WTC11 (cell line): ENCODE results near the gene DYSF. TPM values are rescaled to one million over a fixed set of nuclear protein-coding genes. Genes with fewer than 3 reads are reported as not detected.

ENCODE experiments used
- ATAC-seq: fragments of 200-7000 bp; cut with Tn5 transposase; 2 replicates; pipeline ENCODE4 v1.10.0; 2021; ENCODE audit warnings: mild to moderate bottlenecking, moderate library complexity
- CTCF ChIA-PET: fragments of 300-600 bp; sonication (Branson Sonifier 250); formaldehyde crosslinking; loops from one replicate; lab custom pipeline; 2021; ENCODE audit warnings: antibody characterized with exemption; lab: Charles Lee
- POLR2A ChIA-PET: fragments of 350-600 bp; sonication (Branson Sonifier 250); formaldehyde crosslinking; loops from one replicate; lab custom pipeline; 2021; ENCODE audit warnings: antibody characterized with exemption; lab: Charles Lee
- DNase-seq: peaks from one replicate; pipeline ENCODE4 v3.0.0; 2021; ENCODE audit warnings: low spot score
- H3K27ac Mint-ChIP-seq: 2 replicates; pipeline ENCODE4 v1.8.0; 2021; ENCODE audit warnings: mixed read lengths
- H3K27me3 Mint-ChIP-seq: 2 replicates; pipeline ENCODE4 v1.8.0; 2021; ENCODE audit warnings: low read depth, mild to moderate bottlenecking, moderate library complexity, mixed read lengths
- H3K36me3 Mint-ChIP-seq: 2 replicates; pipeline ENCODE4 v1.8.0; 2021; ENCODE audit warnings: mixed read lengths
- H3K4me1 Mint-ChIP-seq: 2 replicates; pipeline ENCODE4 v1.8.0; 2022; ENCODE audit warnings: mixed read lengths
- H3K4me3 Mint-ChIP-seq: 2 replicates; pipeline ENCODE4 v1.8.0; 2021; ENCODE audit warnings: mild to moderate bottlenecking, moderate library complexity, mixed read lengths
- H3K9me3 Mint-ChIP-seq: 2 replicates; pipeline ENCODE4 v1.8.0; 2021; ENCODE audit warnings: mixed read lengths
- ATF1 ChIP-seq: sonication (generic); formaldehyde crosslinking; IDR thresholded peaks from 2 replicates; pipeline ENCODE4 v1.8.1; 2023; ENCODE audit warnings: mild to moderate bottlenecking, moderate library complexity, missing genetic modification reagents
- ESRRA ChIP-seq: sonication (generic); formaldehyde crosslinking; IDR thresholded peaks from 2 replicates; pipeline ENCODE4 v1.8.1; 2022; ENCODE audit warnings: mild to moderate bottlenecking, missing genetic modification reagents, borderline replicate concordance
- FOXP1 ChIP-seq: sonication (generic); formaldehyde crosslinking; IDR thresholded peaks from 2 replicates; pipeline ENCODE4 v1.8.0; 2022; ENCODE audit warnings: missing genetic modification reagents, mild to moderate bottlenecking, moderate library complexity, borderline replicate concordance
- GABPB1 ChIP-seq: sonication (generic); formaldehyde crosslinking; IDR thresholded peaks from 2 replicates; pipeline ENCODE4 v1.8.1; 2023; ENCODE audit warnings: mild to moderate bottlenecking, missing genetic modification reagents
- GRHL2 ChIP-seq: fragments of 250-450 bp; sonication (Bioruptor Pico); IDR thresholded peaks from 2 replicates; pipeline ENCODE4 v1.8.0; 2022; ENCODE audit warnings: mild to moderate bottlenecking, moderate library complexity; ENCODE audit not compliant: insufficient replicate concordance, severe bottlenecking
- HMGXB4 ChIP-seq: sonication (generic); formaldehyde crosslinking; IDR thresholded peaks from 2 replicates; pipeline ENCODE4 v1.8.1; 2023; ENCODE audit warnings: mild to moderate bottlenecking, moderate library complexity, missing genetic modification reagents
- MYBL2 ChIP-seq: sonication (generic); formaldehyde crosslinking; IDR thresholded peaks from 2 replicates; pipeline ENCODE4 v1.8.1; 2023; ENCODE audit warnings: mild to moderate bottlenecking, moderate library complexity, missing genetic modification reagents
- PRRX2 ChIP-seq: fragments of 250-450 bp; sonication (Bioruptor Pico); IDR thresholded peaks from 2 replicates; pipeline ENCODE4 v1.8.0; 2021; ENCODE audit warnings: mild to moderate bottlenecking
- RORB ChIP-seq: fragments of 250-450 bp; sonication (Bioruptor Pico); IDR thresholded peaks from 2 replicates; pipeline ENCODE4 v1.9.0; 2021; ENCODE audit warnings: mild to moderate bottlenecking
- TCF7 ChIP-seq: sonication (generic); formaldehyde crosslinking; IDR thresholded peaks from 2 replicates; pipeline ENCODE4 v1.8.0; 2022; ENCODE audit warnings: mild to moderate bottlenecking, low read depth, missing genetic modification reagents, moderate library complexity
- TEAD1 ChIP-seq: sonication (generic); formaldehyde crosslinking; IDR thresholded peaks from 2 replicates; pipeline ENCODE4 v1.8.0; 2022; ENCODE audit warnings: mild to moderate bottlenecking, missing genetic modification reagents
- TP53 ChIP-seq: sonication (generic); formaldehyde crosslinking; IDR thresholded peaks from 2 replicates; pipeline ENCODE4 v1.8.1; 2023; ENCODE audit warnings: mild to moderate bottlenecking, missing genetic modification reagents
- ZBTB21 ChIP-seq: sonication (generic); formaldehyde crosslinking; IDR thresholded peaks from 2 replicates; pipeline ENCODE4 v1.8.1; 2023; ENCODE audit warnings: mild to moderate bottlenecking, missing genetic modification reagents, borderline replicate concordance
- ZNF121 ChIP-seq: sonication (generic); formaldehyde crosslinking; IDR thresholded peaks from 2 replicates; pipeline ENCODE4 v1.8.0; 2023; ENCODE audit warnings: missing genetic modification reagents
- ZNF138 ChIP-seq: sonication (generic); formaldehyde crosslinking; conservative IDR thresholded peaks from 2 replicates; pipeline ENCODE4 v1.8.1; 2022; ENCODE audit warnings: mild to moderate bottlenecking, moderate library complexity, missing genetic modification reagents
- ZNF281 ChIP-seq: sonication (generic); formaldehyde crosslinking; IDR thresholded peaks from 2 replicates; pipeline ENCODE4 v1.8.0; 2023; ENCODE audit warnings: mild to moderate bottlenecking, missing genetic modification reagents
- ZNF416 ChIP-seq: fragments of 250-450 bp; sonication (Bioruptor Pico); IDR thresholded peaks from 2 replicates; pipeline ENCODE4 v1.9.0; 2021; ENCODE audit warnings: mild to moderate bottlenecking, inconsistent platforms
- ZNF423 ChIP-seq: fragments of 250-450 bp; sonication (Bioruptor Pico); IDR thresholded peaks from 2 replicates; pipeline ENCODE4 v2.1.2; 2022; ENCODE audit warnings: mild to moderate bottlenecking, moderate library complexity
- total RNA-seq: library from RNA; stranded (reverse); gene quantifications from 3 replicates; pipeline ENCODE4 v1.2.3, GENCODE V29; 2021
- TF ChIP-seq, protein P1 (sequence below): sonication (generic); formaldehyde crosslinking; IDR thresholded peaks from 2 replicates; pipeline ENCODE4 v1.8.1; 2023; ENCODE audit warnings: mild to moderate bottlenecking, missing genetic modification reagents, moderate library complexity
- TF ChIP-seq, protein P2 (sequence below): sonication (generic); formaldehyde crosslinking; IDR thresholded peaks from 2 replicates; pipeline ENCODE4 v1.8.1; 2023; ENCODE audit warnings: mild to moderate bottlenecking, missing genetic modification reagents, borderline replicate concordance
- TF ChIP-seq, protein P3 (sequence below): sonication (generic); formaldehyde crosslinking; IDR thresholded peaks from 2 replicates; pipeline ENCODE4 v1.8.0; 2022; ENCODE audit warnings: mild to moderate bottlenecking, missing genetic modification reagents
- TF ChIP-seq, protein P4 (sequence below): fragments of 250-450 bp; sonication (Bioruptor Pico); IDR thresholded peaks from 2 replicates; pipeline ENCODE4 v1.8.0; 2021; ENCODE audit warnings: mild to moderate bottlenecking

The DYSF gene
- total RNA-seq, 1 experiment from 2014 or later, result 14.8 TPM

DNA sequence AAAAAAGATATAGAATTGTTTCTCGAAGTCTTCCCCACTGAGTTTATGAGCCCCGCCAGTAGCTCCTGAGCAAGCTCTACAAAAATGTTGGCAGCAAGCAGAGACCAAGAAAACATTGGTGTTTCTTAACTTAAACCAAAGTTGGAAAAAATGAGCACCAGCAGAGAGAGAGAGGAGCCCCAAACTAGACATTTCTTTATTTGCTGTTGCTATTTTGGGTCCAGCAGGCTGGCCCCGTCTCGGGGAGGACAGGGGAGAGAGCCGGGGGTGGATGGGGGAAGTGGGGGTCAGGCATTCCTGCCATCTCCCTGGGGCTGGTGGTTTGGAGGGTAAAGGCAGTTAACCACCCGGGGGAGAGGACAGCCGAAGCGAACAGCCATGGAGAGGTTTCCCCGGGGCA, 113.0 kb downstream of the DYSF start:
- H3K27ac Mint-ChIP-seq, result no peak overlapping the region
- no peak overlapping the region for H3K4me3 Mint-ChIP-seq
- no peaks in the 10 kb centered on the region for H3K27me3 Mint-ChIP-seq
- CTCF ChIA-PET, result interaction anchor here (0.7 kb wide), 1 partner anchor 758 kb away, joined by 5 read pairs; no protein-coding TSS in a partner anchor
- no peaks in the 10 kb centered on the region for H3K36me3 Mint-ChIP-seq
- DNase-seq (no peak), ATAC-seq (no peak)
- POLR2A ChIA-PET, result interaction anchor here (0.6 kb wide), 1 partner anchor 111 kb away, joined by 3 read pairs; no protein-coding TSS in a partner anchor
- TF ChIP-seq, protein P1, sequence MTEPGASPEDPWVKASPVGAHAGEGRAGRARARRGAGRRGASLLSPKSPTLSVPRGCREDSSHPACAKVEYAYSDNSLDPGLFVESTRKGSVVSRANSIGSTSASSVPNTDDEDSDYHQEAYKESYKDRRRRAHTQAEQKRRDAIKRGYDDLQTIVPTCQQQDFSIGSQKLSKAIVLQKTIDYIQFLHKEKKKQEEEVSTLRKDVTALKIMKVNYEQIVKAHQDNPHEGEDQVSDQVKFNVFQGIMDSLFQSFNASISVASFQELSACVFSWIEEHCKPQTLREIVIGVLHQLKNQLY (CRISPR knock-in tag), result no peak
- TF ChIP-seq, protein P2, sequence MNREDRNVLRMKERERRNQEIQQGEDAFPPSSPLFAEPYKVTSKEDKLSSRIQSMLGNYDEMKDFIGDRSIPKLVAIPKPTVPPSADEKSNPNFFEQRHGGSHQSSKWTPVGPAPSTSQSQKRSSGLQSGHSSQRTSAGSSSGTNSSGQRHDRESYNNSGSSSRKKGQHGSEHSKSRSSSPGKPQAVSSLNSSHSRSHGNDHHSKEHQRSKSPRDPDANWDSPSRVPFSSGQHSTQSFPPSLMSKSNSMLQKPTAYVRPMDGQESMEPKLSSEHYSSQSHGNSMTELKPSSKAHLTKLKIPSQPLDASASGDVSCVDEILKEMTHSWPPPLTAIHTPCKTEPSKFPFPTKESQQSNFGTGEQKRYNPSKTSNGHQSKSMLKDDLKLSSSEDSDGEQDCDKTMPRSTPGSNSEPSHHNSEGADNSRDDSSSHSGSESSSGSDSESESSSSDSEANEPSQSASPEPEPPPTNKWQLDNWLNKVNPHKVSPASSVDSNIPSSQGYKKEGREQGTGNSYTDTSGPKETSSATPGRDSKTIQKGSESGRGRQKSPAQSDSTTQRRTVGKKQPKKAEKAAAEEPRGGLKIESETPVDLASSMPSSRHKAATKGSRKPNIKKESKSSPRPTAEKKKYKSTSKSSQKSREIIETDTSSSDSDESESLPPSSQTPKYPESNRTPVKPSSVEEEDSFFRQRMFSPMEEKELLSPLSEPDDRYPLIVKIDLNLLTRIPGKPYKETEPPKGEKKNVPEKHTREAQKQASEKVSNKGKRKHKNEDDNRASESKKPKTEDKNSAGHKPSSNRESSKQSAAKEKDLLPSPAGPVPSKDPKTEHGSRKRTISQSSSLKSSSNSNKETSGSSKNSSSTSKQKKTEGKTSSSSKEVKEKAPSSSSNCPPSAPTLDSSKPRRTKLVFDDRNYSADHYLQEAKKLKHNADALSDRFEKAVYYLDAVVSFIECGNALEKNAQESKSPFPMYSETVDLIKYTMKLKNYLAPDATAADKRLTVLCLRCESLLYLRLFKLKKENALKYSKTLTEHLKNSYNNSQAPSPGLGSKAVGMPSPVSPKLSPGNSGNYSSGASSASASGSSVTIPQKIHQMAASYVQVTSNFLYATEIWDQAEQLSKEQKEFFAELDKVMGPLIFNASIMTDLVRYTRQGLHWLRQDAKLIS (CRISPR knock-in tag), result no peak
- TF ChIP-seq HMGXB4 (CRISPR knock-in tag) (no peak), TCF7 (CRISPR knock-in tag) (no peak), ZNF423 (CRISPR knock-in tag) (no peak)
- TF ChIP-seq, all 79 proteins: peak for 0
- Mint-ChIP-seq H3K9me3 (no peaks in the 10 kb centered on the region), H3K4me1 (no peaks in the 10 kb centered on the region)

DNA sequence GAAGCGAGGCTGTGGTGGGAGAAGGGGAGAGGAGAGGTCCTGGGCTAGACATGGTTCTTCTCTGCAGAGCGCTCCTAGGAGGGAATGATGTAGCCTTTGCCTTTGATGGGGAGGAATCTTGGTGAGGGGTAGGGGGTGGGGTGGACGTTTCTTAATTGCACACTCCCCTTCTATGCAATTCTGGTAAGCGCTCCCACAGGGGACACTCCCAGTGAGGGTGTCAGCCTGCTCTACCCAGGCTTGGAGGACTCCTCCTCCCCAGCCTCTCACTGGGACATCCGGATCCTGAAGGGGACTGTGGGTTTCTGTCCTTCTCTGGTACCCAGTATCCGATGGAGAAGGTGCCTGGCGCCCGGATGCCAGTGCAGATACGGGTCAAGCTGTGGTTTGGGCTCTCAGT, 114.3 kb downstream of the DYSF start:
- no peaks in the 10 kb centered on the region for H3K36me3 Mint-ChIP-seq
- no peaks in the 10 kb centered on the region for H3K27me3 Mint-ChIP-seq
- H3K27ac Mint-ChIP-seq, result no peak overlapping the region
- ChIA-PET CTCF (no interaction called here), POLR2A (no interaction called here)
- H3K4me1 Mint-ChIP-seq, result no peaks in the 10 kb centered on the region
- TF ChIP-seq, protein P3, sequence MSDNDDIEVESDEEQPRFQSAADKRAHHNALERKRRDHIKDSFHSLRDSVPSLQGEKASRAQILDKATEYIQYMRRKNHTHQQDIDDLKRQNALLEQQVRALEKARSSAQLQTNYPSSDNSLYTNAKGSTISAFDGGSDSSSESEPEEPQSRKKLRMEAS (CRISPR knock-in tag), result no peak
- TF ChIP-seq RORB (CRISPR knock-in tag) (no peak), GABPB1 (CRISPR knock-in tag) (no peak), ZNF281 (CRISPR knock-in tag) (no peak), ZNF121 (CRISPR knock-in tag) (no peak)
- H3K9me3 Mint-ChIP-seq, result no peaks in the 10 kb centered on the region
- H3K4me3 Mint-ChIP-seq, result no peak overlapping the region
- DNase-seq (no peak), ATAC-seq (no peak)

DNA sequence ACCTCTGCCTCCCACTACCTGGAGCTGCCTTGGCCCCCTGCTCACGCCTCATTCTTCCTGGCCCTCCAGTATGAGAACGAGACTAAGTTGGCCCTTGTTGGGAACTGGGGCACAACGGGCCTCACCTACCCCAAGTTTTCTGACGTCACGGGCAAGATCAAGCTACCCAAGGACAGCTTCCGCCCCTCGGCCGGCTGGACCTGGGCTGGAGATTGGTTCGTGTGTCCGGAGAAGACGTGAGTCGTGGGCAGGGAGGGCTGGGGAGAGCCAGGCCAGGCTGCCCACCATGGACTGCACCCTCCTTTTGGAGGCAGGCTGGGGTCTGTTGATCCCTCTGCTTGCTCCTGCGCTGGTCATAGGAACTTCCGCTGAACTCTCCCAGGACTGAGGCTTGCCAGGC, 114.7 kb downstream of the DYSF start:
- no peak overlapping the region for H3K27ac Mint-ChIP-seq
- no peaks in the 10 kb centered on the region for H3K27me3 Mint-ChIP-seq
- H3K4me3 Mint-ChIP-seq, result no peak overlapping the region
- CTCF ChIA-PET, result no interaction called here
- DNase-seq (no peak), ATAC-seq (no peak)
- no peaks in the 10 kb centered on the region for H3K36me3 Mint-ChIP-seq
- no peaks in the 10 kb centered on the region for H3K9me3 Mint-ChIP-seq
- H3K4me1 Mint-ChIP-seq, result no peaks in the 10 kb centered on the region
- POLR2A ChIA-PET, result no interaction called here
- TF ChIP-seq ATF1 (CRISPR knock-in tag) (no peak), ZBTB21 (no peak), MYBL2 (no peak), TEAD1 (CRISPR knock-in tag) (no peak), ZNF138 (CRISPR knock-in tag) (no peak), TP53 (CRISPR knock-in tag) (no peak), PRRX2 (no peak), TCF7 (CRISPR knock-in tag) (no peak), GRHL2 (no peak), ESRRA (no peak), ZNF416 (CRISPR knock-in tag) (no peak), FOXP1 (CRISPR knock-in tag) (no peak)
- TF ChIP-seq, protein P4, sequence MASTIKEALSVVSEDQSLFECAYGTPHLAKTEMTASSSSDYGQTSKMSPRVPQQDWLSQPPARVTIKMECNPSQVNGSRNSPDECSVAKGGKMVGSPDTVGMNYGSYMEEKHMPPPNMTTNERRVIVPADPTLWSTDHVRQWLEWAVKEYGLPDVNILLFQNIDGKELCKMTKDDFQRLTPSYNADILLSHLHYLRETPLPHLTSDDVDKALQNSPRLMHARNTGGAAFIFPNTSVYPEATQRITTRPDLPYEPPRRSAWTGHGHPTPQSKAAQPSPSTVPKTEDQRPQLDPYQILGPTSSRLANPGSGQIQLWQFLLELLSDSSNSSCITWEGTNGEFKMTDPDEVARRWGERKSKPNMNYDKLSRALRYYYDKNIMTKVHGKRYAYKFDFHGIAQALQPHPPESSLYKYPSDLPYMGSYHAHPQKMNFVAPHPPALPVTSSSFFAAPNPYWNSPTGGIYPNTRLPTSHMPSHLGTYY (CRISPR knock-in tag), result no peak
